Astrocyte of the hippocampus (primary cell): ENCODE data around the gene ITCH.

Source experiments
- DNase-seq: peaks from one replicate; pipeline ENCODE4 v3.0.0; 2011; ENCODE audit warnings: low read depth, low spot score

Gene ITCH

DNA sequence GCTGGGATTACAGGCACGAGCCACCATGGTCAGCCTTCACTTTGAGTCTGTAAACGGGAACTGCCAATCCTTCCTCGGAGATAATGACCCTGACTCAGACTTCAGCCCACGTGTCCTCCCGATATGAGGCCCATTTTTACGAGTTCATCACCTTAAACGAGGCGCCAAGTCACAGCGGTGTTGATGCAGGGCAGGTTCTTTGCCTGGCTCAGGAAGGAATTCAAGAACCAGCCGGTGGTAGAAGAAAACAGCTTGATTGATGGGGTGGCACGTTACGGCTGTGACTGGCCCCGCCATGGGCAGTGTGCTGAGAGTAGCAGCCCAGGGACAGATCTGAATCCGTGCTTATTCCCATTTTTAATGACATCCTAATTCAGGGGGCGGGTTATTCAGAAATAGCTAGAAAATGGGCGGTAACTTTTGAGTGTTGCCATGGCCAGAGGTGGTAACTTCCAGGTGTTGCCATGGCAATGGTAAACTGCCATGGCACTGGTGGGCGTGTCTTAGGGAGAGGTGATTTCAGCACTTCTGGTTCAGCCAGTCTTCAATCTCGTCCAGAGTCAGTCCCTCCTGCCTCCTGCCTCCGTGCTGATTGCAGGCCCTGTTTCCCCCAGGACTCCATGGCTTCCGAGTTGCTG, 186.3 kb downstream of the ITCH start:
- no peak for DNase-seq

DNA sequence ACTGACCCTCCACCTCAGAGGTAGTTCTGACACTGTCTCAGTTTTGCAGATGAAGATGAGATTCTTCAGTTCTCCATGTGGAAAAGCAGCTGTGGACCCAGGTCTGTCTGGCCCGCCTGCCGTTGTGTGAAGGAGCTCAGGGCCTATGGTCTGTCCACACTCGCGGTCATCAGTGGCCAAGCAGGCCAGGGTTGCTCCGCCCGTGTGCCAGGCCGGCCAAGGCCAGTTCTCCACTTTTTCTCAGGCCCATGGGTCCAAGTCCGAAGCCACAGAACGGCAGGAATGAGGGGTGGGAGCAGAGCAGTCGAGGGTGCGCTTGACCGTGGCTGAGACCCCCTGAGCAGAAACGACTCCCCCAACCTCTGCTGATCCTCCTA, 186.8 kb downstream of the ITCH start:
- DNase-seq: no peak

DNA sequence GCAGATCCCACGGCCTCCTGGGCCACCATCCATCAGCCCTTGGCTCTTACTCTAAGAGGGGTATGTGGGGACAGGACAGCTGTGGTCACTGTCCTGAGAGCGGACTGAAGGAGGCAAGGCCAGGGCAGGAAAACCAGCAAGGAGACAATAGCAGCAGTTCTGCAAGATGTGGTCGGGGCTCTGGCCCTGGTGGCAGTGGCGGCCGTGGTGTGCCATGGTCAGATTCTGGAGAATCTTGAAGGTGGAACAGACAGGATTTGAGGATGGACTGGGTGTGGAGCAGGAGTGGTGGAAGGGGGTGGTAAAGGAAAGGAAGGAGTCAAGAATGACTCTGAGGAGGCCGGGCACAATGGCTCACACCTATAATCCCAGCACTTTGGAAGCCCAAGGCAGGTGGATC, 189.5 kb downstream of the ITCH start:
- no peak for DNase-seq

DNA sequence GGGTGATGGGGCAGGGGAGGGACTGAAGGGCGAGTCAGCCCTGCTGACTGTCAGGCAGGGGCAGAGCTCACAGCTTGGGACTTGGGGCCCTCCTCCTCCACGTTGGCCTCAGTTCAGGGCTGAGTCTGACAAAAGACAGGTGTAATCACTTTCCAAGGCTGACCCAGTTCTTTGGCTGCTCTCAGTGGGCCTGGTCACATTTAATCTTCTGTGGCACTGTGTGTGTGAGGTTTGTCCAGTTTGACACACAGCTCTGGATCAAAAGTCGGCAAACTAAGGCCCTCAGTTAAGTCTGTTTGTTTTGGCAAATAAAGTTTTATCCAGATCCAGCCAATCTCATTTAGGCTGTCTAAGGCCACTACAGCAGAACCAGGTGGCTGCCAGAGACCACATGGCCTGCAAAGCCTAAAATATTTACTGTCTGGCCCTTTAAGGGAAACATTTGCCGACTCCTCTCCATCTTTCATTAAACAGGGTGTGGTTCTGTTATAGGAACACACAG, 190.3 kb downstream of the ITCH start:
- peak; percentile 59 for DNase-seq

DNA sequence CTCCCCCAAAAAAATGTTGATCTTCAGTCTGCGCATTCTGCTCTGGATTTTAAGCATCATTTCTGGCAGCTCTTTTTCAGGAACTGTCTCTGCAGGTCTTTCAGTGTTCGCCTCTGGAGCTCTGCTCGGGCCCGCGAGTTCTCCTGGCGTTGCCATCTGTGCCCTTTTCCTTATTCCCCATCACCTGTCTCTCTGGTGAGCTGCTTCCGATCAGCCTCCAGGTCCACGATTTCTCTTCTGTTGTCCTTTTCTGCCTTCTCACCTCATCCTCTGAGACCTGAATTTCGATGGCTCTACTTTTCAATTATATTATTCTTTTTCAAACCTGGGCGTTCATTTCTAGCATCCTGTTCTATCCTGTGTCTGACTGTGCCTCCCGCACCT, 194.9 kb downstream of the ITCH start:
- DNase-seq: no peak

DNA sequence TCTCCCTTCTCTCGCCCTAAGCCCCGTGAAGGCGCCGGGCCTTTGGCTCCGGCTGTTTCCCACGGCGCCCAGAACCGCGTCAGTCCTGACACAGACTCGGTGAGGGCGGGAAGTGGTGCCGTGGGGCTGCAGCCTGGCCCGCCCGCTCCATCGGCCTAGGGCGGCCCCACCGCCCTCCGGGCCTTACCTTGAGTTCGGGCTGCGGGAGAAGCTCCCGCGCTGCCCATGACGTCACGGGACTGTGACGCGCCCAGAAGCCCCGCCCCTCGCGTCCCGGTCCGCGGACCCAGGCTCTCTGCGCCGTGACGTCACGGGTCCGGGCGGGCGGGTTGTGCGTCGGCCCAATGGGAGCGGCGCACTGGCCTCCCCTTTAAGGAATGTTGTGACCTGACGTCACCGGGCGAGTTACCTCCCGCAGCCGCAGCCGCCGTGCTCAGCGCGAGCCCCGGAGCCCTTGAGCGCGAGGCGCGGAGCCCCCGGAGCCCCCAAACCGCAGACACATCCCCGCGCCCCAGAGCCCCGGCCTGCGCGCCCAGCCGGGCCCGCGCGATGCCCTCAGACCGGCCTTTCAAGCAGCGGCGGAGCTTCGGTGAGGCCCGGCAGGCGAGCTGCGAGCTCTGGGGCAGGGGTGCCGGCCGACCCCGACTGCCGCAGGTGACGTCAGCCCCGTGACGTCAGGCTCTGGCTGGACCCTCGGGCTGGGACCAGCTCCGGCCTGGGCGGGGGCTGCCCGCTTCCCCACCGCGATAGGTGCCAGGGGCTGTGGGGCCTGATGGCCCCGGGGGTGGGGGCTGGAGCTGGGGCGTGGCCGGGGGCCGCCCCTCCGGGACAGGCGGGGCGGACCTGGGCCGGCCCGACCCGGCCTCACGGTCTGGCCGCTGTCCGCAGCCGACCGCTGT, 195.5 kb downstream of the ITCH start, which contains the start of gene MAP1LC3A:
TSS of gene MAP1LC3A (plus strand) at position 399 of the 899 bp plus-strand sequence. CDS start at position 550, 151 bp downstream.
- DNase-seq: peak; percentile 99

DNA sequence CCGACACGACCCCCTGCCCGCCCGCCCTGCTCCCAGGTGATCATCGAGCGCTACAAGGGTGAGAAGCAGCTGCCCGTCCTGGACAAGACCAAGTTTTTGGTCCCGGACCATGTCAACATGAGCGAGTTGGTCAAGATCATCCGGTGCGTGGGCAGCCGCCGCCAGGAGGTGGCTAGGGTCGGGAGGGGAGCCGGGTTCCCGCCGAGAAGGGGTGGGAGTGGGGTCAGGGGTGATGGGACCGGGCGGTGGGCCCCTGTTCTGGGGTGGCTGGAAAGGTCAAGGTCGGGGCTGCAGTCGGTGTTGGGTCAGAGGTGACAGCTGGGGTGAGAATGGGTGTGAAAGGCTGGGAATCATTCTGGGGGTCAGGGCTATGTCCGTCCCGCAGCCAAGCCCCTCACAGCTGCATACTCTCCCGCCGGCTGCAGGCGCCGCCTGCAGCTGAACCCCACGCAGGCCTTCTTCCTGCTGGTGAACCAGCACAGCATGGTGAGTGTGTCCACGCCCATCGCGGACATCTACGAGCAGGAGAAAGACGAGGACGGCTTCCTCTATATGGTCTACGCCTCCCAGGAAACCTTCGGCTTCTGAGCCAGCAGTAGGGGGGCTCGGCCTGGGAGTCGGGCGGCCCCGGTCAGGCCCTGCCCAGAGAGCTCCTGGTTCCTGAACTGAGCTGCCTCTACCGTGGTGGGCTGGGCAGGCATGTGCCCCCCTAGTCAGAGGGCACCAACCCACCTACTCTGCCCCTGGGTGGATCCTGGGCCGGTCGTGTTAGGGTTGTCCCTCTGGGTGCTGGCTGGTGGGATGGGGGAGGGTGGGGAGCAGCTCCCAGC, 196.5 kb downstream of the ITCH start:
- no peak for DNase-seq

DNA sequence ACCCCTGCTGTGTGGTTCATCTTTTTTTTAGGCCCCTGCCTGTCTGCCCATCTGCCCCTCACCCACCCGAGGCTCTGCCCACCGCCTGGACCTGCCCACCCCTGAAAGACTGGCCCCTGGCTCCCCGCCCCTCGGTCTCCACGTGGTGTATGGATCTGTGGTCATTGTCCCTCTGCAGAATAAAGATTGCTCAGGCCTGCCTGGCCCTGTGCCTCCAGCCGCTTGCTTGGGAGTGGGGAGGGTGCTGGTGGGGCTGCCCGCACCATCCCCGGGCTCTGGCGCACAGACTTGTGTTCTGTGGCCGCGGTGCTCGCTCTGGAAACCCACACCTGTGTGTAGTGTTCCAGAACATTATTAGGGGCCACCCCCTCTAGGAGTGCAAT, 197.1 kb downstream of the ITCH start:
- no peak for DNase-seq

DNA sequence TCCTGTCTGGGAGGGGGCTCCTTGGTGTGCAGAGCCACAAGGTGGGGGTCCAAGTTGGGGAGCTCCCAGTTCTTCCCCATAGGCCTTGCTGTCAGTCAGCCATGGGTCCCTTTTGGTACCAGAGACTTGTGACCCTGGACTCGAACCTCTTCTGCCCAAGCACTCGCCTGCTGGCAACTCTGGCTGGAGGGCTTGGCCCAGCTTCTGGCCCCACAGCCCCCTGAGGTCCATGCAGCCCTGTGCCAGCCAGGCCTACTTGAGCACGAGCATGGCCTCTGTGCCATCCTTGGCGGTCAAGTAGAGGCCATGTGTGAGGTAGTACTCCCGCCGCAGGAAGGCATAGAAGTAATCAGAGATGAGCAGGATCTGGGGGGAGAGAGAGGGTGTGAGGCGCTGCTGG, 197.5 kb downstream of the ITCH start:
- DNase-seq: no peak
